IMR-90 (cell line): ENCODE data around the gene PIEZO2. TPM values are rescaled to one million over a fixed set of nuclear protein-coding genes. Genes with fewer than 3 reads are reported as not detected.

ENCODE experiments used
- ATAC-seq: fragments of 200-7000 bp; cut with Tn5 transposase; 2 replicates; pipeline ENCODE4 v1.9.1; 2020; ENCODE audit warnings: low read depth, mild to moderate bottlenecking, moderate library complexity
- BruUV-seq: library from RNA; stranded (reverse); fragments of 400-500 nt; replicated peaks from 2 replicates; lab custom pipeline; 2021; lab: Mats Ljungman, UMichigan
- CTCF ChIA-PET: fragments of 300-600 bp; formaldehyde crosslinking; extraction: SDS; loops from one replicate; lab custom pipeline; 2021; ENCODE audit warnings: antibody characterized with exemption; lab: Yijun Ruan, JAX
- POLR2A ChIA-PET: fragments of 300-600 bp; sonication (Branson Sonifier 250); formaldehyde crosslinking; loops from one replicate; lab custom pipeline; 2022; ENCODE audit warnings: antibody characterized with exemption; ENCODE audit not compliant: unreplicated experiment; lab: Charles Lee
- DNase-seq: peaks from one replicate; pipeline ENCODE4 v3.0.0; 2013
- H2AFZ ChIP-seq: replicated peaks from 2 replicates; pipeline ENCODE3; 2013; ENCODE audit warnings: low read length, mild to moderate bottlenecking; ENCODE audit not compliant: poor library complexity
- H2AK5ac ChIP-seq: 2 replicates; pipeline ENCODE4 v1.6.1; 2013; ENCODE audit warnings: low read depth, low read length, inconsistent platforms
- H2AK9ac ChIP-seq: replicated peaks from 2 replicates; pipeline ENCODE3; 2013; ENCODE audit warnings: mild to moderate bottlenecking, low read depth, low read length, moderate library complexity; ENCODE audit not compliant: poor library complexity
- H2BK120ac ChIP-seq: 2 replicates; pipeline ENCODE4 v1.6.1; 2013; ENCODE audit warnings: low read depth, low read length, inconsistent platforms
- H2BK15ac ChIP-seq: 3 replicates; pipeline ENCODE4 v1.6.1; 2013; ENCODE audit warnings: low read depth, low read length, inconsistent platforms
- H2BK20ac ChIP-seq: 2 replicates; pipeline ENCODE4 v1.6.1; 2013; ENCODE audit warnings: low read depth, mild to moderate bottlenecking, inconsistent platforms, low read length, moderate library complexity
- H2BK5ac ChIP-seq: 2 replicates; pipeline ENCODE4 v1.6.1; 2013; ENCODE audit warnings: mild to moderate bottlenecking, low read depth, low read length, inconsistent platforms; ENCODE audit not compliant: poor library complexity, severe bottlenecking
- H3K14ac ChIP-seq: replicated peaks from 2 replicates; pipeline ENCODE4 v1.6.1; 2013; ENCODE audit warnings: low read depth, low read length, inconsistent platforms
- H3K18ac ChIP-seq: 2 replicates; pipeline ENCODE4 v1.6.1; 2013; ENCODE audit warnings: low read depth, low read length, control low read depth
- H3K23ac ChIP-seq: 2 replicates; pipeline ENCODE4 v1.6.1; 2013; ENCODE audit warnings: low read depth, low read length, inconsistent platforms
- H3K27ac ChIP-seq: 2 replicates; pipeline ENCODE4 v1.5.1; 2013; ENCODE audit warnings: mild to moderate bottlenecking, control low read depth, low read length; ENCODE audit not compliant: insufficient read depth
- H3K27me3 ChIP-seq: 2 replicates; pipeline ENCODE4 v1.6.1; 2013; ENCODE audit warnings: low read length; ENCODE audit not compliant: control insufficient read depth, insufficient read depth
- H3K36me3 ChIP-seq: 2 replicates; pipeline ENCODE4 v1.6.1; 2013; ENCODE audit warnings: low read length, mixed read lengths; ENCODE audit not compliant: control insufficient read depth, insufficient read depth
- H3K4ac ChIP-seq: 2 replicates; pipeline ENCODE4 v1.6.1; 2013; ENCODE audit warnings: low read depth, low read length, inconsistent platforms
- H3K4me1 ChIP-seq: 2 replicates; pipeline ENCODE4 v1.6.1; 2013; ENCODE audit warnings: low read length, mixed read lengths; ENCODE audit not compliant: control insufficient read depth, insufficient read depth
- H3K4me2 ChIP-seq: 2 replicates; pipeline ENCODE4 v1.6.1; 2013; ENCODE audit warnings: low read depth, mild to moderate bottlenecking, control low read depth, low read length, moderate library complexity
- H3K4me3 ChIP-seq: 2 replicates; pipeline ENCODE4 v1.5.1; 2013; ENCODE audit warnings: low read depth, mild to moderate bottlenecking, control low read depth, low read length, moderate library complexity; ENCODE audit not compliant: insufficient read depth
- H3K56ac ChIP-seq: 2 replicates; pipeline ENCODE4 v1.6.1; 2013; ENCODE audit warnings: low read length, inconsistent platforms; ENCODE audit not compliant: insufficient read depth; ENCODE audit errors: extremely low read depth
- H3K79me1 ChIP-seq, 2 experiments: 2 replicates each; pipeline ENCODE4 v1.6.1; 2013; ENCODE audit warnings: low read length in 2 of 2, inconsistent platforms in 1 of 2, low read depth in 1 of 2
- H3K9ac ChIP-seq: 2 replicates; pipeline ENCODE4 v1.6.1; 2013; ENCODE audit warnings: low read depth, low read length, control low read depth
- H3K9me1 ChIP-seq: 2 replicates; pipeline ENCODE4 v1.6.1; 2013; ENCODE audit warnings: low read length, inconsistent platforms; ENCODE audit not compliant: insufficient read depth
- H3K9me3 ChIP-seq: 2 replicates; pipeline ENCODE4 v1.6.1; 2013; ENCODE audit warnings: low read length; ENCODE audit not compliant: control insufficient read depth, insufficient read depth
- H4K20me1 ChIP-seq: 2 replicates; pipeline ENCODE4 v1.6.1; 2013; ENCODE audit warnings: low read length, inconsistent platforms; ENCODE audit not compliant: insufficient read depth
- H4K5ac ChIP-seq: 2 replicates; pipeline ENCODE4 v1.6.1; 2013; ENCODE audit warnings: mild to moderate bottlenecking, low read depth, low read length, control low read depth
- H4K8ac ChIP-seq, 2 experiments: 2 replicates each; pipeline ENCODE4 v1.6.1; 2013; ENCODE audit warnings: low read depth in 2 of 2, low read length in 2 of 2, control low read depth in 1 of 2, inconsistent platforms in 1 of 2
- H4K91ac ChIP-seq: 2 replicates; pipeline ENCODE4 v1.6.1; 2013; ENCODE audit warnings: low read depth, low read length, inconsistent platforms; ENCODE audit not compliant: insufficient read depth
- BHLHE40 ChIP-seq: fragments of 150-350 bp; IDR thresholded peaks from 2 replicates; pipeline ENCODE4 v1.6.1; 2016; ENCODE audit warnings: mild to moderate bottlenecking, low read depth, low read length
- CEBPB ChIP-seq: IDR thresholded peaks from 2 replicates; pipeline ENCODE4 v1.6.1; 2012; ENCODE audit warnings: low read depth, low read length, improper control_type of control experiment
- CHD1 ChIP-seq: IDR thresholded peaks from 2 replicates; pipeline ENCODE4 v1.6.1; 2012; ENCODE audit warnings: low read depth, low read length, improper control_type of control experiment
- CTCF ChIP-seq: conservative IDR thresholded peaks from 2 replicates; pipeline ENCODE4 v1.5.1; 2012; ENCODE audit warnings: mild to moderate bottlenecking, low read depth, low read length, improper control_type of control experiment
- ELK1 ChIP-seq: fragments of 150-350 bp; IDR thresholded peaks from 2 replicates; pipeline ENCODE4 v1.6.1; 2016; ENCODE audit warnings: low read depth, mild to moderate bottlenecking, low read length, moderate library complexity, borderline replicate concordance
- MAFK ChIP-seq: IDR thresholded peaks from 2 replicates; pipeline ENCODE4 v1.6.1; 2012; ENCODE audit warnings: low read depth, low read length, improper control_type of control experiment
- MAZ ChIP-seq: IDR thresholded peaks from 2 replicates; pipeline ENCODE4 v1.6.1; 2012; ENCODE audit warnings: low read depth, mild to moderate bottlenecking, low read length, improper control_type of control experiment, moderate library complexity, borderline replicate concordance
- MXI1 ChIP-seq: IDR thresholded peaks from 2 replicates; pipeline ENCODE4 v1.6.1; 2012; ENCODE audit warnings: low read depth, mild to moderate bottlenecking, low read length, moderate library complexity, borderline replicate concordance
- POLR2A ChIP-seq: IDR thresholded peaks from 2 replicates; pipeline ENCODE4 v1.6.1; 2012; ENCODE audit warnings: mild to moderate bottlenecking, low read depth, low read length
- RAD21 ChIP-seq: IDR thresholded peaks from 2 replicates; pipeline ENCODE4 v1.6.1; 2012; ENCODE audit warnings: low read length, improper control_type of control experiment
- RCOR1 ChIP-seq: IDR thresholded peaks from 2 replicates; pipeline ENCODE4 v1.6.1; 2012; ENCODE audit warnings: mild to moderate bottlenecking, low read length, improper control_type of control experiment; ENCODE audit not compliant: insufficient replicate concordance
- RFX5 ChIP-seq: IDR thresholded peaks from 2 replicates; pipeline ENCODE4 v1.8.0; 2012; ENCODE audit warnings: low read depth, mild to moderate bottlenecking, low read length, moderate library complexity
- SMC3 ChIP-seq: fragments of 150-350 bp; IDR thresholded peaks from 2 replicates; pipeline ENCODE4 v1.6.1; 2016; ENCODE audit warnings: low read depth, mild to moderate bottlenecking, antibody characterized with exemption, low read length, moderate library complexity
- USF2 ChIP-seq: fragments of 150-350 bp; IDR thresholded peaks from 2 replicates; pipeline ENCODE4 v1.6.1; 2017; ENCODE audit warnings: mild to moderate bottlenecking, antibody characterized with exemption, low read length, low read depth
- WGBS, 2 experiments: methylation state at CpG; one replicate each; pipeline versions ENCODE4 v1.1.5 to v1.1.7; 2013; ENCODE audit warnings: missing lambda C conversion rate in 2 of 2; ENCODE audit not compliant: insufficient read length in 1 of 2; ENCODE audit errors: extremely low coverage in 2 of 2; 5-methylcytosine and 5-hydroxymethylcytosine counted together
- dilution Hi-C: fragments of 300-500 bp; cut with HindIII; formaldehyde crosslinking; loops from one replicate; pipeline ENCODE4 v1.14.3; 2018; ENCODE audit warnings: low sequenced_read_pairs; ENCODE audit not compliant: unreplicated experiment
- in situ Hi-C: fragments of 300-500 bp; cut with MboI; formaldehyde crosslinking; loops from 3 replicates; pipeline ENCODE4 v1.14.3; 2019; ENCODE audit warnings: low sequenced_read_pairs, inconsistent platforms, mixed read lengths
- intact Hi-C: fragments of 100-400 bp; cut with micrococcal nuclease; formaldehyde crosslinking; loops from 2 replicates; pipeline ENCODE4 v1.10.0; 2022
- polyA plus RNA-seq, 3 experiments: library from polyadenylated mRNA; depleted of rRNA; stranded (reverse); fragments of >200 nt; gene quantifications; 2 replicates each; pipeline ENCODE4 v1.2.3, GENCODE V29; 2012; ENCODE audit warnings: low replicate concordance in 1 of 3
- total RNA-seq: library from RNA; depleted of rRNA; stranded (reverse); fragments of >200 nt; gene quantifications from 2 replicates; pipeline ENCODE4 v1.2.3, GENCODE V29; 2012

The PIEZO2 gene
- total and polyA plus RNA-seq, 2 of the 4 experiments (the other 2 are of a cell fraction): 2.4 to 4.1 TPM

- Histone ChIP-seq H2BK15ac (no peak overlapping the region), H3K9me3 (no peaks in the 10 kb centered on the region), H2AK9ac (no peak overlapping the region), H3K18ac (no peak overlapping the region), H2BK5ac (no peak overlapping the region), H2AK5ac (no peak overlapping the region), H3K23ac (no peak overlapping the region), H3K4me1 (peaks cover 3% of the 10 kb centered on the region), H3K27me3 (no peaks in the 10 kb centered on the region), H4K5ac (no peak overlapping the region), H3K14ac (no peak overlapping the region), H3K9ac (no peak overlapping the region), H3K4me3 (no peak overlapping the region), H4K8ac (no peak overlapping the region), H3K56ac (no peak overlapping the region), H3K36me3 (peaks cover 4% of the 10 kb centered on the region; the same call in 1 of the 2 replicates), H2BK120ac (no peak overlapping the region), H3K27ac (no peak overlapping the region), H3K79me1 (no peaks in the 10 kb centered on the region), H4K91ac (no peak overlapping the region), H3K9me1 (peaks cover 5% of the 10 kb centered on the region), H2AFZ (no peak overlapping the region), H3K4ac (no peak overlapping the region), H2BK20ac (no peak overlapping the region), H3K4me2 (no peak overlapping the region), H4K20me1 (no peaks in the 10 kb centered on the region; the same call in 1 of the 2 replicates)
- ATAC-seq: peak; percentile 79
- intact Hi-C loops (loop anchor here (1.0 to 10.0 kb wide), 5 partner anchors 65 to 767 kb away; partner anchors contain the start of gene PIEZO2), dilution Hi-C loops (no loop called here), in situ Hi-C loops (no loop called here)
- DNase-seq: peak; percentile 80
- BruUV-seq: no TSS peak
- ChIA-PET CTCF (interaction anchor here (0.6 to 2.6 kb wide), 8 partner anchors 9 to 367 kb away, joined by 3 to 12 read pairs (median 3); no protein-coding TSS in a partner anchor), POLR2A (no interaction called here)
- no CpG with 5 or more reads among the region's 5 CpGs for WGBS, 2 experiments
- TF ChIP-seq USF2: no peak
- TF ChIP-seq MAZ: no peak
- TF ChIP-seq POLR2A: no peak
- no peak for TF ChIP-seq MAFK
- TF ChIP-seq SMC3: peak; percentile 41
- TF ChIP-seq RFX5: no peak
- peak; percentile 84 for TF ChIP-seq CTCF
- no peak for TF ChIP-seq CEBPB
- no peak for TF ChIP-seq MXI1
- TF ChIP-seq RAD21: peak; percentile 75
- no peak for TF ChIP-seq CHD1
- no peak for TF ChIP-seq RCOR1
- TF ChIP-seq BHLHE40: no peak
- no peak for TF ChIP-seq ELK1
Measured at GRCh38 chr18:10787293-10787901, 362.0 kb downstream of the PIEZO2 start.
